B cell (primary cell): ENCODE measurements around the gene RENBP. TPM values are rescaled to one million over a fixed set of nuclear protein-coding genes. Genes with fewer than 3 reads are reported as not detected.

Experiments
- ATAC-seq: fragments of 200-7000 bp; cut with Tn5 transposase; one replicate; pipeline ENCODE4 v1.10.0; 2021; ENCODE audit warnings: low read depth, mild to moderate bottlenecking, moderate number of reproducible peaks, moderate library complexity
- CTCF ChIA-PET: fragments of 350-600 bp; sonication (Branson Sonifier 250); formaldehyde crosslinking; loops from one replicate; lab custom pipeline; 2021; ENCODE audit warnings: antibody characterized with exemption, inconsistent platforms; lab: Charles Lee
- POLR2A ChIA-PET: fragments of 350-600 bp; sonication (Branson Sonifier 250); formaldehyde crosslinking; loops from one replicate; lab custom pipeline; 2021; ENCODE audit warnings: antibody characterized with exemption; lab: Charles Lee
- DNase-seq: peaks from one replicate; pipeline ENCODE4 v3.0.0; 2013
- H2AFZ ChIP-seq: 2 replicates; pipeline ENCODE4 v1.6.1; 2012; ENCODE audit warnings: mild to moderate bottlenecking, low read depth, low read length; ENCODE audit not compliant: insufficient read depth, poor library complexity, severe bottlenecking
- H3K27ac ChIP-seq, 2 donors: 1 replicate in 1 of 2; 2 replicates in 1 of 2; pipeline ENCODE4 v1.5.1; 2012 to 2013; ENCODE audit warnings: low read length in 2 of 2, mild to moderate bottlenecking in 2 of 2, moderate library complexity in 1 of 2
- H3K27me3 ChIP-seq, 4 experiments: fragments of 200-600 bp in 1 of 4; sonication (generic) in 1 of 4; replicated peaks in 1 of 4; 1 replicate in 2 of 4; 2 replicates in 2 of 4; pipeline versions ENCODE4 v1.6.1 to v1.7.0; 2013 to 2016; ENCODE audit warnings: low read length in 3 of 4, mild to moderate bottlenecking in 2 of 4, mixed read lengths in 1 of 4, moderate library complexity in 1 of 4; ENCODE audit not compliant: insufficient read depth in 4 of 4, control insufficient read depth in 3 of 4; ENCODE audit errors: control extremely low read depth in 1 of 4
- H3K36me3 ChIP-seq, 2 experiments: replicated peaks in 1 of 2; 1 replicate in 1 of 2; 2 replicates in 1 of 2; pipeline versions ENCODE4 v1.6.1 to v1.7.1; 2013; ENCODE audit warnings: low read length in 1 of 2; ENCODE audit not compliant: insufficient read depth in 2 of 2, control insufficient read depth in 1 of 2; ENCODE audit errors: control extremely low read depth in 1 of 2, extremely low read depth in 1 of 2
- H3K4me1 ChIP-seq, 2 donors: fragments of 200-600 bp in 1 of 2; sonication (generic) in 1 of 2; 1 replicate in 1 of 2; 2 replicates in 1 of 2; pipeline versions ENCODE4 v1.5.1 to v1.6.1; 2013 to 2017; ENCODE audit warnings: low read length in 2 of 2; ENCODE audit not compliant: control insufficient read depth in 2 of 2, insufficient read depth in 2 of 2
- H3K4me2 ChIP-seq: replicated peaks from 2 replicates; pipeline ENCODE3; 2012; ENCODE audit warnings: mild to moderate bottlenecking, low read depth, low read length; ENCODE audit not compliant: poor library complexity, severe bottlenecking
- H3K4me3 ChIP-seq, 5 experiments: fragments of 200-600 bp in 1 of 5; sonication (generic) in 1 of 5; 1 replicate in 3 of 5; 2 replicates in 2 of 5; pipeline versions ENCODE4 v1.5.1 to v1.7.0; 2011 to 2016; ENCODE audit warnings: low read length in 4 of 5, mild to moderate bottlenecking in 4 of 5, low read depth in 2 of 5, control low read depth in 1 of 5, moderate library complexity in 1 of 5; ENCODE audit not compliant: insufficient read depth in 1 of 5; ENCODE audit errors: control extremely low read depth in 1 of 5, extremely low read depth in 1 of 5
- H3K79me2 ChIP-seq: fragments of 200-600 bp; sonication (generic); one replicate; pipeline ENCODE4 v1.6.0; 2016; ENCODE audit warnings: low read length; ENCODE audit not compliant: control insufficient read depth, insufficient read depth
- H3K9ac ChIP-seq: fragments of 200-600 bp; sonication (generic); 2 replicates; pipeline ENCODE4 v1.6.1; 2017; ENCODE audit warnings: mild to moderate bottlenecking, low read length, moderate library complexity
- H3K9me3 ChIP-seq, 3 donors: one replicate each; pipeline versions ENCODE4 v1.6.1 to v1.7.1; 2013; ENCODE audit warnings: low read length in 2 of 3; ENCODE audit not compliant: control insufficient read depth in 2 of 3, insufficient read depth in 1 of 3; ENCODE audit errors: control extremely low read depth in 1 of 3
- H4K20me1 ChIP-seq: 2 replicates; pipeline ENCODE4 v1.6.0; 2012; ENCODE audit warnings: mild to moderate bottlenecking, low read length; ENCODE audit not compliant: insufficient read depth, control insufficient read depth, poor library complexity, severe bottlenecking
- H3K27ac Mint-ChIP-seq: one replicate; pipeline ENCODE4 v1.8.0; 2021; ENCODE audit warnings: mixed read lengths
- H3K27me3 Mint-ChIP-seq: one replicate; pipeline ENCODE4 v1.8.0; 2021; ENCODE audit warnings: mixed read lengths
- H3K4me1 Mint-ChIP-seq: one replicate; pipeline ENCODE4 v1.8.0; 2021; ENCODE audit warnings: mixed read lengths
- H3K4me3 Mint-ChIP-seq: one replicate; pipeline ENCODE4 v1.8.0; 2021; ENCODE audit warnings: mixed read lengths
- H3K9me3 Mint-ChIP-seq: one replicate; pipeline ENCODE4 v1.8.0; 2022; ENCODE audit warnings: mixed read lengths; ENCODE audit not compliant: insufficient read depth
- EZH2 ChIP-seq: IDR thresholded peaks from 2 replicates; pipeline ENCODE4 v1.6.1; 2012; ENCODE audit warnings: borderline replicate concordance, low read depth, mild to moderate bottlenecking, moderate library complexity, low read length; ENCODE audit not compliant: insufficient read depth, poor library complexity, severe bottlenecking
- WGBS: methylation state at CpG from one replicate; pipeline ENCODE4 v1.1.5; 2013; ENCODE audit warnings: missing lambda C conversion rate; ENCODE audit not compliant: insufficient coverage; 5-methylcytosine and 5-hydroxymethylcytosine counted together
- intact Hi-C: fragments of 100-400 bp; cut with micrococcal nuclease; formaldehyde crosslinking; loops from one replicate; pipeline ENCODE4 v1.10.0; 2022
- polyA plus RNA-seq: library from polyadenylated mRNA; depleted of rRNA; stranded (reverse); fragments of >200 nt; gene quantifications from 2 replicates; pipeline ENCODE4 v1.2.3, GENCODE V29; 2012
- total RNA-seq, 2 donors: library from RNA; stranded (reverse); fragments of 120-200 nt in 1 of 2; gene quantifications; 1 replicate in 1 of 2; 2 replicates in 1 of 2; pipeline versions ENCODE4 v1.2.3 to v1.2.4, GENCODE V29; 2013 to 2022
- TF ChIP-seq, protein P1 (sequence below): fragments of 200-600 bp; IDR thresholded peaks from one replicate; pipeline ENCODE4 v1.8.0; 2022; ENCODE audit warnings: antibody characterized with exemption, mild to moderate bottlenecking

Gene RENBP
- total and polyA plus RNA-seq, 2 donors (not counting 1 experiment from before 2014, with no cell fraction given): 30.6 to 39.2 TPM

DNA sequence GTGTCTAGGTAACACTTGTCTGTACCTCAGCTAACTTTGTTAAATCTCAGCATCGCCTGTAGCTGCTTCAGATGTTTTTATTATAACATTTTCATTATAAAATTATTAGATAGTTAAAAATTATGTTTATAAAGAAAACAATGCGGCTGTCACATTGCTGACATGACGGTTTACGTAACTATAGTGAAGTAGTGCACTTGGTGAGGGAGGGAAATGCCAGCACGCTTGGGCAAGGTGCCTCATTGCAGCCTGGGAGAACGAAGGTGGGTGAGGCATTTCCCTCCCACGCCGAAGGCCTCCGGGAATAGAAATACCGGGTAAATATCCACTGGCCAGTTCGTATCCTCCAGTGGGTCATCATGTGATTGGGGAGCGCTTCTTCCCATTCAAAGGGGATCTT lies 44.0 kb upstream of the RENBP start:
- DNase-seq (no peak), ATAC-seq (no peak)
- H3K4me2 ChIP-seq: no peak overlapping the region
- H3K9me3 ChIP-seq: peaks cover 0 to 4% (median 0%) of the 10 kb centered on the region in 3 donors
- no peaks in the 10 kb centered on the region for H3K27me3 ChIP-seq
- intact Hi-C loops: no loop called here
- TF ChIP-seq EZH2: no peak
- TF ChIP-seq, protein P1, sequence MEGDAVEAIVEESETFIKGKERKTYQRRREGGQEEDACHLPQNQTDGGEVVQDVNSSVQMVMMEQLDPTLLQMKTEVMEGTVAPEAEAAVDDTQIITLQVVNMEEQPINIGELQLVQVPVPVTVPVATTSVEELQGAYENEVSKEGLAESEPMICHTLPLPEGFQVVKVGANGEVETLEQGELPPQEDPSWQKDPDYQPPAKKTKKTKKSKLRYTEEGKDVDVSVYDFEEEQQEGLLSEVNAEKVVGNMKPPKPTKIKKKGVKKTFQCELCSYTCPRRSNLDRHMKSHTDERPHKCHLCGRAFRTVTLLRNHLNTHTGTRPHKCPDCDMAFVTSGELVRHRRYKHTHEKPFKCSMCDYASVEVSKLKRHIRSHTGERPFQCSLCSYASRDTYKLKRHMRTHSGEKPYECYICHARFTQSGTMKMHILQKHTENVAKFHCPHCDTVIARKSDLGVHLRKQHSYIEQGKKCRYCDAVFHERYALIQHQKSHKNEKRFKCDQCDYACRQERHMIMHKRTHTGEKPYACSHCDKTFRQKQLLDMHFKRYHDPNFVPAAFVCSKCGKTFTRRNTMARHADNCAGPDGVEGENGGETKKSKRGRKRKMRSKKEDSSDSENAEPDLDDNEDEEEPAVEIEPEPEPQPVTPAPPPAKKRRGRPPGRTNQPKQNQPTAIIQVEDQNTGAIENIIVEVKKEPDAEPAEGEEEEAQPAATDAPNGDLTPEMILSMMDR: no peak
- 100% methylated on average over 8 of the region's 12 CpGs for WGBS
- no peaks in the 10 kb centered on the region for H3K36me3 ChIP-seq
- Mint-ChIP-seq H3K9me3 (no peaks in the 10 kb centered on the region), H3K27me3 (no peaks in the 10 kb centered on the region), H3K4me1 (peaks cover 21% of the 10 kb centered on the region), H3K4me3 (no peak overlapping the region), H3K27ac (peak overlapping the region; percentile 10)
- no peak overlapping the region for H2AFZ ChIP-seq
- no peaks in the 10 kb centered on the region for H4K20me1 ChIP-seq
- peaks cover 20 to 31% of the 10 kb centered on the region in 2 donors for H3K4me1 ChIP-seq
- no peak overlapping the region for H3K9ac ChIP-seq
- H3K27ac ChIP-seq: no peak overlapping the region
- H3K79me2 ChIP-seq: no peaks in the 10 kb centered on the region
- POLR2A ChIA-PET: interaction anchor here (0.6 kb wide), 2 partner anchors 13 to 562 kb away, joined by 3 read pairs; no protein-coding TSS in a partner anchor
- CTCF ChIA-PET: interaction anchor here (0.7 kb wide), 1 partner anchor 392 kb away, joined by 3 read pairs; no protein-coding TSS in a partner anchor
- no peak overlapping the region for H3K4me3 ChIP-seq
